Activated T-cell treated with anti-CD3 and anti-CD28 coated beads for 1 hour (primary cell): Measurements from ENCODE around the gene TMEM222.
A peak's percentile ranks its signal among the peaks of the same experiment; 100 is the strongest.

Experiments
- DNase-seq: peaks from one replicate; pipeline ENCODE4 v3.0.0-alpha.2; 2020; ENCODE audit warnings: low read depth

TMEM222 gene

GRCh38 chr1:27306892-27307761, 14.8 kb upstream of the TMEM222 start:
- no peak for DNase-seq

DNA sequence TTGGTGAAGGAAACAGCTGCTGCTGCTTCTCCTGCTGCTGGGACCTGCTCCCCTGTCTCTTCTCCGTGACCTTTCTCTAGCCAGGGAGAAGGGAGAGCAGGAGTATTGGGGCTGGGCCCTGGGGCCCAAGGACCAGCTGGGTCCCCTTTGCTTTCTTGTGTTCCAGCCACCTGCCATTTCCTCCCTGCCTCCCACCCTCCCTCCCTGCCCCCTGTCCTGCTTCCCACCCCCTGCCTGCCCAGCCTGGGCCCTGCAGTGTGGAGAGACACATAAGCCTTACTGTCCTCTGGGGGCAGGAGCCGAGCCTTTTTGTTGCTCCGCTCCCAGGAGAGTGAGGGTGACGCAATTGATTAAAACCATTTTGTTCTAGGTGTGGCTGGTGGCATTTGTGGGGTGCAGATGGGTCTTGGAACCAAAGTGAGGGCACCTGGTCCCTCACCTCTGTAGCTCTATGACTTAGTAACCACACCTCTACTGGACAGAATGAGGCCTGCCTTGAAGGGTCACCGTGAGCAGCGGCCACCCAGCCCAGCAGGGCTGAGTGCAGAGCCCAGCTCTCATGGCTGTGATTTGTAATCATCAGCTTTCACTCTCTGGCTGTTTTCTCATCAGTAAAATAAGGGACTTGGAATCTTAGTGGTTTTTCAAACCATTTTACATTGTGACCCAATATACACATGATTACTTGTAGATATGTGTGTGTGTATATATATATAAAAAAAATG, 13.9 kb upstream of the TMEM222 start:
- DNase-seq = no peak

DNA sequence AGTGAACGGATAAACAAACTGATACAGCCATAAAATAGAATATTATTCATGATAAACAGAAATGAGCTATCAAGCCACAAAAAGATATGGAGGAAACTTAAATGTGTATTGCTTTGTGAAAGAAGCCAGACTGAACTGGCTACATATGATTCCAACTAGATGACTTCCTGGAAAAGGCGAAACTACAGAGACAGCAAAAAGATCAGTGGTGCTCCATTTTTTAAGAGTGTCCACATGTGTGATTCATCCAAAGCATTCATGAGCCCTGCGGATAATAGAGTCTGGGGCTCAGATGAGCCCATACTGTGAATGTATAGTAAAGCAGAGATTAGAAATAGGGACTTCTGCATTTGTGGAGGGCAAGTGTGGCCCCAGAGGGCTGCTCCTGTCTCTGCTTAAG, 7.8 kb upstream of the TMEM222 start:
- DNase-seq = no peak

DNA sequence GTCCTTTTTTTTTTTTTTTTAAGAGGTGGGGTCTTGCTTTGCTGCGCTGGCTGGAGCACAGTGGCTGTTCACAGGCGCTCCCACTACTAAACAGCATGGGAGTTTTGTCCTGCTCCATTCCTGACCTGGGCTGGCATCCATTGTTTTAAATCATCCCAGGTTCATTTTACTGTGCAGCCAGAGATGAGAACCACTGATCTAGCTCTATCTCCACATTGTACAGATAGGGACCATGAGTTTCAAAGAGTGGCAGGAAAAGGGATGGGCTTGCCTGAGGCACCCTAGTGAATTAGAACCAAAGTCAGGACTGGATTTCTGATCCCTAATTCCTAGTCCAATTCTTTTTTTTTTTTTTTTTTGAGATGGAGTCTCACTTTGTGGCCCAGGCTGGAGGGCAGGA, 7.2 kb upstream of the TMEM222 start:
- no peak for DNase-seq

DNA sequence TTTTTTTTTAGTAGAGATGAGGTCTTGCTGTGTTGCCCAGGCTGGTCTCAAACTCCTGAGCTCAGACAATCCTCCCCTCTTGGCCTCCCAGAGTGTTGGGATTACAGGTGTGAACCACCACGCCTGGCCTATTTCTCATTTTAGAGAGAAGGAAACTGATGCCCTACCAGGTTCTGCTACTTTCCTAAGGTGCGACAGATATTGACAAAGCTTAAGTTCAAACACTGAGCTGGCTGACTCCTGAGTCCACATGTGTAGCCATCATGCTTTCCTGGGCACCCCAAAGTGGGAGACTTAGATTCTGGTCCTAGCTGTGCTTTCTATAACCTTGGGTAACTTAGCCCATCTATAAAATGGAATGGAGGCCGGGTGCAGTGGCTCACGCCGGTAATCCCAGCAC, 5.1 kb upstream of the TMEM222 start:
- no peak for DNase-seq

DNA sequence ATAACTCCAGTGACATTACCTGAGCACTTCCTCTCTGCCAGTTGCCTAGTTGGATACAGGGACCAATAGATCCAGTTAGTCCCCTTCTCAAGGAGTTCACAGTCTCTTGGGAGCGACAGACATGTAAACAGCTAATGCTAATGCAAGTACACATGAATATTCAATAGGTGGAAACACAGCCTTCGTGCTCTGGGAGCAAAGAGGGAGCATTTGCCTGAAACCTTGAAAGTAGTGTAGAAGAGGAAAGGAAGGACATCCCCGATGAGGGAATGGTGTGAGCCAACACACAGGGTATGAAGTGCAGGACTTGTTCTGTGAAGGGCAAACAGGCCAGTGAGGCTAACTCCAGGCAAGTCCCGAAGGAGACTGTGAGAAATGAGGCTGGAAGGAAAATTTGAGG, 3.8 kb upstream of the TMEM222 start:
- DNase-seq = no peak

DNA sequence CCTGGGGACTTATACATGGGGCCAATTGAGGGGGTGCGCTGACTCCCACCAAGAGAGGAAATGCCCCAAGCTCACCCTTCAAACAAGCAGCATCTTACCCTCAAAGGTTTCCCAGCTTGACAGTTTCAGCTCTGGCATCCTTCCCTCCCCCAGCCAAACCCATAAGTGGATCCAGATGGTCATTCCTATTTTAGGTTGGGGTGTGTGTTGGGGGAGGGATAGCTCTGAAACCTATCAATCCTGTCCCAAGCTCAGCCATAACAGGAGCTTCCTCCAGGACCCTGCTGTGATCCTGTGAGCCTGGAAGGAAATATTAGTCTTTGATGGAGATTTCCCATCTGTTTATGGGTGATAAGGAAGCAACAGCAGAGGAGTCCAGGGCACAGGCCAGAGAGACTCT, 3.4 kb upstream of the TMEM222 start:
- no peak for DNase-seq

GRCh38 chr1:27322569-27323240, 742 bp downstream of the TMEM222 start:
- DNase-seq = no peak

- no peak for DNase-seq
These were observed 3.3 kb downstream of the TMEM222 start for GRCh38 chr1:27325286-27325685.

GRCh38 chr1:27327964-27328363, 6.0 kb downstream of the TMEM222 start:
- DNase-seq = no peak

GRCh38 chr1:27330786-27331185, 8.8 kb downstream of the TMEM222 start:
- no peak for DNase-seq

DNA sequence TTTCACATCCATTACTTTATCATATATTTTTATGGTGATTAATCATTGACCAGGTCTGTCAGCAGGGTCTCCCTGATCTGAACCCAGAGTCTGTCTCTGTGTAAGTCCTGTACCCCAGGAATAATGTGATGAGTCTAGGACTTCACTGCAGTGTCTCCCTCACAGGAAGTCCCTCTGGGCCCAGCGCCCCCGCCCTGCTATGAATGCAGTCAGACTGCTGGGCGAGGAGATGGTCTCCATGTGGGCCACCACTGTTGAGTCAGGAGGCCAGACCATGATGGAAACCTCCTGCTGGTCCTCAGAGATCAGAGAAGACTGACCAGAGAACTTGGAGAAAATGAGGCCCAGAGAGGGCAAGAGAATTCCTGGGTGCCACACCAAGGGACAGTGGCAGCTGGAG, 9.5 kb downstream of the TMEM222 start:
- no peak for DNase-seq

GRCh38 chr1:27331922-27332321, 10.0 kb downstream of the TMEM222 start:
- DNase-seq = no peak

GRCh38 chr1:27332536-27333281, 10.7 kb downstream of the TMEM222 start:
- DNase-seq = peak; percentile 53

GRCh38 chr1:27333717-27334279, 11.8 kb downstream of the TMEM222 start:
- no peak for DNase-seq

DNA sequence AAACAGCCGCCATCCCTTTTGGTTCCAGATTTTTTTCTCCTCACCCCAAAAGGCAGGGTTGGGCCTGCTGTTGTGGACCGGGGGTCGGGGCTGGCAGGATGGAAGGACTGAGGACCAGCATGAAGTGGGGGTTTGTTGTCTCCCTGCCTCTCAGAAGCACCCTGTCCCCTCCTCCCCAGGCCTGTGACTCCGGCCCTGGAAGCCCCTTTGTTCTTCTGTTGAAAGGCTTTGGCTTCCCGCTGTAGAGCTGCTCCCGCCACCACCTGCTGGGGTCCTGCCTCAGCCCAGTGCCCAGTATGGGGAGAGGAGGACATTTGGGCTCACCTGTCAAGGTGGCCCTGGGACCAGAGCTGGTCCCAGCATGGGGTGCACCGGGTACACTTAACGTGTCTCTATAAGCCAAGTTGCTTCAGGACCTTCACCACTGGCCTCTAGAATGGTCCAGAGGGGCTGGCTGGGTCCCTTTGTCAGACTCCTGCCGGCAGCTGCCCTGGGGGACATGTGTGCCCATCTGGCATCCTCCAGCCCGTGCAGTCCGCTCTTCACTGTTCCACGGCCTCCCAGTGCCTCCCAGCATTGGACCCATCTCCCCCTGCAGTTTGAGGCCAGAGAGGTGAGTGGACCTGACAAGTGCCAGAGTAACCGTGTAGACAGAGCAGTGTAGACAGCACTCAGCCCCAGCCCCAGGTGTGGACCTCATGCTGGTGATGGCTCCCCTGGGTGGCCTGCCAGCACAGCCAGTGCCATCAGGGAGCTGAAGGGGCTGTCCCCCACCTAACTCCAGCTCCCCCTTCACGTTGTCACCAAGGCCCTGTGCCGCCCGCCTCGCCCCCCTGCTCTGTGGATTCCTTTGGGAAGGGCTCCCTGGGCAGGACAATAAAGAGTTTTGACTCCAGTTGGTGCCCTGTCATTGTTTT, 13.8 kb downstream of the TMEM222 start:
- DNase-seq = no peak

DNA sequence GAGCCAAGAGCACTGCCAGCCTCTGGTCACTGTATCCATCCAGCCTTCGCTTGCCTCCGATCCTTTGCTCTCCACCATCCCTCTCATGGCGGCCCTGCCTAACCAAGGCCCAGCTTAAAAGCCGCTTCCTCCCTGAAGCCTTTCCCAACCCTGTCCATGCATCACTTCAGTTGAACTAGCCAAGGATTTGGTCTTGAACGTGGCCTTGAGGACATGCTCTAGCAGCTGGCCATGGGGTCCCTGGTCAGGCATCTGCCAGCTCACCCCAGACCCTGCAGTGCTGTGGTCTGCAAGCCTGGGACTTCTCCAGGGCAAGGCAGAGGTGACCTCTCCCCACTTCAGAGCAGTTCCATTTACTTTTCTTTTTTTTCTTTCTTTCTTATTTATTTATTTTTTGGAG, 14.8 kb downstream of the TMEM222 start:
- DNase-seq = no peak

DNA sequence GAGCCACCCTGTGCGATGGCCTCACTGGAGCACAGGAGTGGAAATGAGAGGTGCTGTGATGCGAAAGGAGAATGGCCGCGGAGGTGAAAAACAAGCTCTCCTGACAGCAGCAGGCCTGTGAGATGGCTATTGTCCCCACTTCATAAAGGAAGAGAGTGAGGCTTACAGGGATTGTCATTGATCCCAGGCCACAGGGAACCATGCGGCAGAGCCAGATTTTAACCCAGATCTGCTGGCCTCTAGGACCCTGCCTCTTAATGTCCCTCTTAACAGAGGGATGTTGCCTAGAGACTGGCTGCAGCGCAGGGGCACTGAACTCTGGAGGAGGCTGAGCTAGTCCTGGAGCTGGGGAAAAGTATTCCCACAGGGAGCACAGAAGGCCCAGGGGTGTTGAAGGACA, 16.8 kb downstream of the TMEM222 start:
- DNase-seq = no peak

GRCh38 chr1:27339213-27339612, 17.2 kb downstream of the TMEM222 start:
- no peak for DNase-seq

DNA sequence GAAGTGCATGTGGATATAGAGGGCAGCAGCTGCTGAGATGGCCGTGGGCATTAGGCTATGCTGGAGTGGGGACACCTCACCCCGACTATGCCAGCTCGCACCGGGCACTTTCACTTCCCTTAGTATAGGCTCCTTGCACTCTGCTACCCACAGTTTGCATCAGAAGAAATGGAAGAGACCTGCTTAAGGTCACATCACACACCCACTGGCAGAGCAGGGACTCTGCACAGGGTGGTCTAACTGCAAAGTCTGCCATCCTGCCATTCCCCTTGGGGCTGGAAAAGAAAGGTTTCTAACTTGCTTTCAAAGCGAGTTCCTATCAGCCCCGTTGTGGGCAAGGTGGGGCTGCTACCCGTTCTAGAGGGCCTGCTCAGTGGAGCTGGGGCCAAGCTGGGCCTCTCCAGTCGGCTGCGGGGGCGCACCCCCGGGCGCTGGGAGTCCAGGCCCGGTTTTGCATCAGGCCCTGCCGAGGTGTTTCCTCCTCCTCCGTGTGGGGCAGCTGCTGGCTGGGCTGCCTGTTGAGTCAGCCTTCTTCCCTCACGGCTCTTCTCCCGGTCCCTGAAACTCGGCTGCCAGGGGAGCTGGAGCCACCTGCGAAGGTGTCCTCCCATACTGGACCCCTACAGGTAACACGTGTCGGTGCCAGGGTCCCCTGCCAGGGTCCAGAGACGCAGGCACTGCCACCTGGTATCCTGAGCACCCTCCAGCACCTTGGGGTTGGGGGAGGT, 19.7 kb downstream of the TMEM222 start, which contains the start of gene SYTL1:
Gene SYTL1, plus strand, starts transcription at position 498 of the 728 bp plus-strand sequence. CDS start 3,313 bp downstream, outside the sequence.
- peak; percentile 56 for DNase-seq
